ENCODE measurements around the gene KIF13A.

Gene KIF13A

GRCh38 chr6:17716221-17716620 lies 271.2 kb downstream of the KIF13A start:
- Histone ChIP-seq H3K9ac (ENCODE audit: low read length) (no peak overlapping the region), H3K9me3 (ENCODE audit: control insufficient read depth, low read depth, low read length) (no peaks in the 10 kb centered on the region), H3K4me1 (ENCODE audit: control insufficient read depth, low read depth, low read length) (peaks cover 6% of the 10 kb centered on the region), H3K27me3 (ENCODE audit: control insufficient read depth, insufficient read depth, low read length) (no peaks in the 10 kb centered on the region), H3K36me3 (ENCODE audit: control insufficient read depth, low read depth, low read length) (no peaks in the 10 kb centered on the region), H3K27ac (ENCODE audit: low read length) (no peak overlapping the region), H3K4me3 (ENCODE audit: low read length) (no peak overlapping the region)

DNA sequence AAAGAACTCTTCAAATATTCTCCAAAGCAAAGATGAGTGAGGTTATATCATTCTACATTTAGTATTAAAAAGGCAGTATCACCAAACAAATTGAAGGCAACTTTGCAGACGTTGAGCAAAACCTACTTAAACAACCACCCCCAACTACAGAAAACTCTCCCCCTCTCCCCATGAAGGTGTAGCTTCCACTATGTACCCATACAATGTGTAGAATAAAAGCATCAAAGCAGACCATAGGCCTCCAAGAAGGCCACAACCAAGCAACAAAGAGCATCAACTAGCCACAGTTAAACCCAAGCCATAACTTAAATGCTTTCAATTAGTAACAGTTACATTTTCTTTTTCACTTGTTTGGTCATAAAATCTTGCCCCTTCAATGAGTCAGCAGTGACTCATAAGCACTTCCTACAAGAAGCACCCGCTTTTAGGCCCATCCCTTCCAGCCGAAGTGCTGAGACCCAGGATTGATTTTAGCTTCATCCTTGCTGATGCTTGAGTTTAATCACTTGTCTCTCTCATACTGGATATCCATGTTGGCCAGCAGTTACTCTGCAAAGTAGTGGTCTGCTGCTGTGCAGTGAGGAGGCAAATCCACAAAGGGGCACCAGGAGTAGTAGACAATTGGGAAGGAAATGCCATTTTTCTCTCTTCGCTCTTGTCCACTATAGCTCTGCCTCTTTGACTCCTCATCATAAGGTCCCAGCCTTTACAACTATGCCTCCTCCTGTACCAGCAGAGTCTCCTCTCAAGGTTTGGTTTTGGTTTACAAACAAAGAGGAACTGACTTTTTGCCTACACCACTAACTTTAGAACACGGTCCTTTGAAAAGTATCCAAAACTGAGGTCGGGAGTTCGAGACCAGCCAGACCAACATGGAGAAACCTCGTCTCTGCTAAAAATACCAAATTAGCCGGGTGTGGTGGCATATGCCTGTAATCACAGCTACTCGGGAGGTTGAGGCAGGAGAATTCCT lies 272.3 kb downstream of the KIF13A start:
- peaks cover 6% of the 10 kb centered on the region for H3K4me1 ChIP-seq (ENCODE audit: control insufficient read depth, low read depth, low read length)
- H3K27ac ChIP-seq (ENCODE audit: low read length) = no peak overlapping the region
- no peaks in the 10 kb centered on the region for H3K9me3 ChIP-seq (ENCODE audit: control insufficient read depth, low read depth, low read length)
- no peak overlapping the region for H3K4me3 ChIP-seq (ENCODE audit: low read length)
- no peaks in the 10 kb centered on the region for H3K36me3 ChIP-seq (ENCODE audit: control insufficient read depth, low read depth, low read length)
- no peak overlapping the region for H3K9ac ChIP-seq (ENCODE audit: low read length)
- H3K27me3 ChIP-seq (ENCODE audit: control insufficient read depth, insufficient read depth, low read length) = no peaks in the 10 kb centered on the region

GRCh38 chr6:17714177-17714576 lies 273.3 kb downstream of the KIF13A start:
- H3K36me3 ChIP-seq (ENCODE audit: control insufficient read depth, low read depth, low read length) = no peaks in the 10 kb centered on the region
- no peak overlapping the region for H3K4me3 ChIP-seq (ENCODE audit: low read length)
- peaks cover 6% of the 10 kb centered on the region for H3K4me1 ChIP-seq (ENCODE audit: control insufficient read depth, low read depth, low read length)
- H3K27me3 ChIP-seq (ENCODE audit: control insufficient read depth, insufficient read depth, low read length) = no peaks in the 10 kb centered on the region
- H3K9ac ChIP-seq (ENCODE audit: low read length) = no peak overlapping the region
- H3K27ac ChIP-seq (ENCODE audit: low read length) = no peak overlapping the region
- H3K9me3 ChIP-seq (ENCODE audit: control insufficient read depth, low read depth, low read length) = no peaks in the 10 kb centered on the region

DNA sequence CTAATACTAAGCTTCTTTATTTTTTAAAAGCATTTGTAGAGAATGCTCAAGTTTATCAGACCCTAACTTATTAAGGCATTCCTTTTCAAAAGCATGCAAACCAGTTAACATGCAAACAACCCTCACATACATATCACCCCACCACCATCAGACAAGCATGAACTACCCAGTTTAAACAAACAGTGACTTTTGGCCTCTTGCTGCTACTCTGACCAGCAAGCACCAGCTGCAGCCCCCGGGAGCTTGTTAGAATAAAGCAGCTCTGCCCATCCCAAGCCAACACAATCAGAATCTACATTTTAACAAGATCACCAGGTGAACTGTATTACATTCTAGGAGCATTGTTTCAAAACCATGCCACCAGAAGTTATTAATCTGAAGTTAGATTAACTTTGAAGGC lies 274.9 kb downstream of the KIF13A start:
- no peak overlapping the region for H3K9ac ChIP-seq (ENCODE audit: low read length)
- no peaks in the 10 kb centered on the region for H3K36me3 ChIP-seq (ENCODE audit: control insufficient read depth, low read depth, low read length)
- H3K27ac ChIP-seq (ENCODE audit: low read length) = no peak overlapping the region
- no peak overlapping the region for H3K4me3 ChIP-seq (ENCODE audit: low read length)
- no peaks in the 10 kb centered on the region for H3K27me3 ChIP-seq (ENCODE audit: control insufficient read depth, insufficient read depth, low read length)
- H3K4me1 ChIP-seq (ENCODE audit: control insufficient read depth, low read depth, low read length) = peaks cover 6% of the 10 kb centered on the region
- no peaks in the 10 kb centered on the region for H3K9me3 ChIP-seq (ENCODE audit: control insufficient read depth, low read depth, low read length)

DNA sequence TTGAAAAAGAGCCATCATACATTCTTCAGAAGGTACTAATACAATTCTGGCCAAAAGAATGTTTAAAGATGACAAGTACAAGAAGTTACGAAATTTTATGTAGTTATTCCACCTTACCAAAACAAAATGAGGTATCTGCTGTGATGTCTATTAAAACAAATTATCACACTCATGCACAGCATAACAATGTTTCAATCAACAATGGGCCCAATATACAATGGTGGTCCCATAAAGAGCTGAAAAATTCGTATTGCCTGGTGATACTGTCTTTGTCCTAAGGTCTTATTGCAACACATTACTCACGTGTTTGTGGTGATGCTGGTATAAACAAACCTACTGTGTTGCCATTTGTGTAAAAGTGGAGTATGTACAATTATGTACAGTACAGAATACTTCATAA lies 277.1 kb downstream of the KIF13A start:
- Histone ChIP-seq H3K4me1 (ENCODE audit: control insufficient read depth, low read depth, low read length) (peaks cover 10% of the 10 kb centered on the region), H3K27ac (ENCODE audit: low read length) (no peak overlapping the region), H3K9ac (ENCODE audit: low read length) (no peak overlapping the region), H3K27me3 (ENCODE audit: control insufficient read depth, insufficient read depth, low read length) (no peaks in the 10 kb centered on the region), H3K9me3 (ENCODE audit: control insufficient read depth, low read depth, low read length) (no peaks in the 10 kb centered on the region), H3K36me3 (ENCODE audit: control insufficient read depth, low read depth, low read length) (no peaks in the 10 kb centered on the region), H3K4me3 (ENCODE audit: low read length) (no peak overlapping the region)

GRCh38 chr6:17709476-17709875 lies 278.0 kb downstream of the KIF13A start:
- Histone ChIP-seq H3K36me3 (ENCODE audit: control insufficient read depth, low read depth, low read length) (no peaks in the 10 kb centered on the region), H3K9ac (ENCODE audit: low read length) (no peak overlapping the region), H3K4me3 (ENCODE audit: low read length) (no peak overlapping the region), H3K27ac (ENCODE audit: low read length) (no peak overlapping the region), H3K9me3 (ENCODE audit: control insufficient read depth, low read depth, low read length) (no peaks in the 10 kb centered on the region), H3K4me1 (ENCODE audit: control insufficient read depth, low read depth, low read length) (peaks cover 10% of the 10 kb centered on the region), H3K27me3 (ENCODE audit: control insufficient read depth, insufficient read depth, low read length) (no peaks in the 10 kb centered on the region)

Data from iPS-18a (cell line).